HEK293 (cell line): ENCODE measurements around the gene CDSN.

ENCODE experiments used
- ZBTB17 ChIP-seq: fragments of 450-650 bp; formaldehyde crosslinking; IDR thresholded peaks from 2 replicates; pipeline ENCODE4 v1.5.1; 2016; ENCODE audit warnings: missing biosample characterization, missing genetic modification characterization
- ZNF571 ChIP-seq: fragments of 450-650 bp; formaldehyde crosslinking; IDR thresholded peaks from 2 replicates; pipeline ENCODE4 v1.5.0; 2017; ENCODE audit warnings: missing biosample characterization, missing genetic modification characterization
- TF ChIP-seq, protein P1 (sequence below): fragments of 450-650 bp; IDR thresholded peaks from 2 replicates; pipeline ENCODE4 v1.5.1; 2018; ENCODE audit warnings: missing biosample characterization, missing genetic modification characterization
- TF ChIP-seq, protein P2 (sequence below): fragments of 450-650 bp; formaldehyde crosslinking; IDR thresholded peaks from 2 replicates; pipeline ENCODE4 v1.5.1; 2016; ENCODE audit warnings: missing biosample characterization, missing genetic modification characterization

DNA sequence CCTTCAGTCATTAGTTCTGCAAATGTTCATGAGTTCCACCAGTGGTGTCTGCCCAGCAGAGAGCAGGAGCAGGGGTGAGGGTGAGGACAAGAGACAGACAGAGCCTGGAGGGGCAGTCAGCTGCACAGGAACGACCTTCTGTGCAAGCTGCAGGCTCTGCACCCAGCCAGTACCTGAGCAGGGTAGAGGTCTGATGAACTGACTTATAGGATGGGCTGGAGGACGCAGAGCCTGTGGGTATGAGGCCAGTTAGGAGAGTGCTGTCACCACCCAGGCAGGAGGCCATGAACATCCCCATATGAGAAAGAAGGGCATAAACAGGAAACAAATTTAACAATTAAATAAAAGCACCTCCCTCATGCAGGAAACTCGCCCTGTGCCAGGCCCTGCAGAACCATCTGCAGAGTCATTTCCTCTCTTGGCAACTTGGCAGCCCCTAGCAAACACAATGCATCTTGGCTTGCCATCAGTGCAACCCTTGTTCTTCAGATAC, 25.8 kb downstream of the CDSN start:
- TF ChIP-seq, protein P1, sequence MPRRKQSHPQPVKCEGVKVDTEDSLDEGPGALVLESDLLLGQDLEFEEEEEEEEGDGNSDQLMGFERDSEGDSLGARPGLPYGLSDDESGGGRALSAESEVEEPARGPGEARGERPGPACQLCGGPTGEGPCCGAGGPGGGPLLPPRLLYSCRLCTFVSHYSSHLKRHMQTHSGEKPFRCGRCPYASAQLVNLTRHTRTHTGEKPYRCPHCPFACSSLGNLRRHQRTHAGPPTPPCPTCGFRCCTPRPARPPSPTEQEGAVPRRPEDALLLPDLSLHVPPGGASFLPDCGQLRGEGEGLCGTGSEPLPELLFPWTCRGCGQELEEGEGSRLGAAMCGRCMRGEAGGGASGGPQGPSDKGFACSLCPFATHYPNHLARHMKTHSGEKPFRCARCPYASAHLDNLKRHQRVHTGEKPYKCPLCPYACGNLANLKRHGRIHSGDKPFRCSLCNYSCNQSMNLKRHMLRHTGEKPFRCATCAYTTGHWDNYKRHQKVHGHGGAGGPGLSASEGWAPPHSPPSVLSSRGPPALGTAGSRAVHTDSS (tag by site-specific recombination) = no peak
- TF ChIP-seq ZBTB17 (tag by site-specific recombination) = no peak
- TF ChIP-seq ZNF571 = no peak
- TF ChIP-seq, protein P2, sequence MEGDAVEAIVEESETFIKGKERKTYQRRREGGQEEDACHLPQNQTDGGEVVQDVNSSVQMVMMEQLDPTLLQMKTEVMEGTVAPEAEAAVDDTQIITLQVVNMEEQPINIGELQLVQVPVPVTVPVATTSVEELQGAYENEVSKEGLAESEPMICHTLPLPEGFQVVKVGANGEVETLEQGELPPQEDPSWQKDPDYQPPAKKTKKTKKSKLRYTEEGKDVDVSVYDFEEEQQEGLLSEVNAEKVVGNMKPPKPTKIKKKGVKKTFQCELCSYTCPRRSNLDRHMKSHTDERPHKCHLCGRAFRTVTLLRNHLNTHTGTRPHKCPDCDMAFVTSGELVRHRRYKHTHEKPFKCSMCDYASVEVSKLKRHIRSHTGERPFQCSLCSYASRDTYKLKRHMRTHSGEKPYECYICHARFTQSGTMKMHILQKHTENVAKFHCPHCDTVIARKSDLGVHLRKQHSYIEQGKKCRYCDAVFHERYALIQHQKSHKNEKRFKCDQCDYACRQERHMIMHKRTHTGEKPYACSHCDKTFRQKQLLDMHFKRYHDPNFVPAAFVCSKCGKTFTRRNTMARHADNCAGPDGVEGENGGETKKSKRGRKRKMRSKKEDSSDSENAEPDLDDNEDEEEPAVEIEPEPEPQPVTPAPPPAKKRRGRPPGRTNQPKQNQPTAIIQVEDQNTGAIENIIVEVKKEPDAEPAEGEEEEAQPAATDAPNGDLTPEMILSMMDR (tag by site-specific recombination) = no peak
